Neural cell (in vitro differentiated cells): ENCODE measurements around the gene ITFG1.

Experiments used
- RAD21 ChIP-seq: fragments of 450-650 bp; conservative IDR thresholded peaks from 2 replicates; pipeline ENCODE4 v1.6.1; 2014; ENCODE audit warnings: antibody characterized with exemption, mild to moderate bottlenecking, moderate library complexity
- TF ChIP-seq, protein P1 (sequence below): fragments of 450-650 bp; IDR thresholded peaks from 2 replicates; pipeline ENCODE4 v1.5.1; 2014; ENCODE audit warnings: antibody characterized with exemption, mild to moderate bottlenecking, moderate library complexity; ENCODE audit not compliant: poor library complexity, severe bottlenecking

DNA sequence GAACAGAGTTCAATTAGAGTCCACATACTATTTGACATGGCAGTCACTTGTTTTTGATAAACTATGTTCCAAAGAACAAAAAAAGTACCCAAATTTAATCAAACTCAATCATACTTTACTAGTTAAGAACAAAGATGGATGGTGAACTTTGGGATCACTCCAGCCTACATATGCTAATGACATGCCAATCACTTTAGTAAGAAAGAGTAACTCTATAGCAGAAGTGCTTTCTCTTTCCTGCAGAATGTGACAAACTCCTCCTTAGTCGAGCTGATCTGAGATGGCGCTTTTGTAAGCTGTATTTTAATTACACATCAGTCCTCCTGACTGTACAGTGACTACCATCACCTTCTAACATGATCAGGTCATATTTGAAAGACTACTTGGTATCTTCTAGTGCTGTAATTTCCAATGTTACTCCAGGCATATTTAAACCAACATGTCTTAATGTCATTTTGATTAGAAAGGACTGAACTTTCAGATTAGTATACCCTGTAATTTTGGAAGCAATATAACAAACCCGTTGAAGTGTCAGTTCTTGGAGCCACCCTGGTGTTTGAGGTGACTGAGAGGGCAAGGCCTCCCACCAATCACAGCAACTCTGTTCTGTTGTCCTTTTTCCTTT lies 321.2 kb downstream of the ITFG1 start:
- TF ChIP-seq, protein P1, sequence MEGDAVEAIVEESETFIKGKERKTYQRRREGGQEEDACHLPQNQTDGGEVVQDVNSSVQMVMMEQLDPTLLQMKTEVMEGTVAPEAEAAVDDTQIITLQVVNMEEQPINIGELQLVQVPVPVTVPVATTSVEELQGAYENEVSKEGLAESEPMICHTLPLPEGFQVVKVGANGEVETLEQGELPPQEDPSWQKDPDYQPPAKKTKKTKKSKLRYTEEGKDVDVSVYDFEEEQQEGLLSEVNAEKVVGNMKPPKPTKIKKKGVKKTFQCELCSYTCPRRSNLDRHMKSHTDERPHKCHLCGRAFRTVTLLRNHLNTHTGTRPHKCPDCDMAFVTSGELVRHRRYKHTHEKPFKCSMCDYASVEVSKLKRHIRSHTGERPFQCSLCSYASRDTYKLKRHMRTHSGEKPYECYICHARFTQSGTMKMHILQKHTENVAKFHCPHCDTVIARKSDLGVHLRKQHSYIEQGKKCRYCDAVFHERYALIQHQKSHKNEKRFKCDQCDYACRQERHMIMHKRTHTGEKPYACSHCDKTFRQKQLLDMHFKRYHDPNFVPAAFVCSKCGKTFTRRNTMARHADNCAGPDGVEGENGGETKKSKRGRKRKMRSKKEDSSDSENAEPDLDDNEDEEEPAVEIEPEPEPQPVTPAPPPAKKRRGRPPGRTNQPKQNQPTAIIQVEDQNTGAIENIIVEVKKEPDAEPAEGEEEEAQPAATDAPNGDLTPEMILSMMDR = no peak
- no peak for TF ChIP-seq RAD21
